Body of pancreas (tissue), 4 donors: ENCODE measurements around the gene NME9.

Source experiments
- POLR2A ChIP-seq, 3 donors: fragments of 450-650 bp; IDR thresholded peaks; one replicate each; pipeline ENCODE4 v1.6.1; 2016; ENCODE audit warnings: antibody characterized with exemption in 3 of 3, mild to moderate bottlenecking in 2 of 3
- TF ChIP-seq, protein P1 (sequence below), 7 experiments: fragments of 450-650 bp in 4 of 7; fragments of 200-600 bp in 3 of 7; sonication (generic) in 3 of 7; IDR thresholded peaks; one replicate each; pipeline ENCODE4 v1.5.1; 2016 to 2019; ENCODE audit warnings: antibody characterized with exemption in 7 of 7

DNA sequence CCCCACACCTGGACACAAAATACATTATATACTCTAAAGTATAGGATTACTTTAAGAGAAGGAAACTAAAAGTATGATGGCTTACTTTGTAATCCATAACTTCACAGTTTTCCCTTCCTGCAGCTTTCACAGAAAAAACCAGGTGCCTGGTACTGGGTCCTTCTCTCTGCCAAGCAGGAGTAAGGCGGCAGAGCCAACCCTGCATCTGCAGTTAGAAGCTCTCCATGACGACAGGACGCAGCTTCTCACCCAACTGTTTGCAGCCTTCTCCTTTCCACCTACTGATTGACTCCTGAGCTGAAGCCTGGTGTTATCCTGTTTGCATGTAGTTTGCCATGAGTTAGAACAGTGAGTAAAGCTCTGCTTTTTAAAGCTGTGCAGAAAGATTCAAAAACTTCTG is 25.4 kb upstream of the NME9 start:
- TF ChIP-seq, protein P1, sequence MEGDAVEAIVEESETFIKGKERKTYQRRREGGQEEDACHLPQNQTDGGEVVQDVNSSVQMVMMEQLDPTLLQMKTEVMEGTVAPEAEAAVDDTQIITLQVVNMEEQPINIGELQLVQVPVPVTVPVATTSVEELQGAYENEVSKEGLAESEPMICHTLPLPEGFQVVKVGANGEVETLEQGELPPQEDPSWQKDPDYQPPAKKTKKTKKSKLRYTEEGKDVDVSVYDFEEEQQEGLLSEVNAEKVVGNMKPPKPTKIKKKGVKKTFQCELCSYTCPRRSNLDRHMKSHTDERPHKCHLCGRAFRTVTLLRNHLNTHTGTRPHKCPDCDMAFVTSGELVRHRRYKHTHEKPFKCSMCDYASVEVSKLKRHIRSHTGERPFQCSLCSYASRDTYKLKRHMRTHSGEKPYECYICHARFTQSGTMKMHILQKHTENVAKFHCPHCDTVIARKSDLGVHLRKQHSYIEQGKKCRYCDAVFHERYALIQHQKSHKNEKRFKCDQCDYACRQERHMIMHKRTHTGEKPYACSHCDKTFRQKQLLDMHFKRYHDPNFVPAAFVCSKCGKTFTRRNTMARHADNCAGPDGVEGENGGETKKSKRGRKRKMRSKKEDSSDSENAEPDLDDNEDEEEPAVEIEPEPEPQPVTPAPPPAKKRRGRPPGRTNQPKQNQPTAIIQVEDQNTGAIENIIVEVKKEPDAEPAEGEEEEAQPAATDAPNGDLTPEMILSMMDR (IDR thresholded peaks at IDR 0.05), result no peak
- no peak for TF ChIP-seq POLR2A (IDR thresholded peaks at IDR 0.05)
